ENCODE results near the gene TBC1D5.

Gene TBC1D5

DNA sequence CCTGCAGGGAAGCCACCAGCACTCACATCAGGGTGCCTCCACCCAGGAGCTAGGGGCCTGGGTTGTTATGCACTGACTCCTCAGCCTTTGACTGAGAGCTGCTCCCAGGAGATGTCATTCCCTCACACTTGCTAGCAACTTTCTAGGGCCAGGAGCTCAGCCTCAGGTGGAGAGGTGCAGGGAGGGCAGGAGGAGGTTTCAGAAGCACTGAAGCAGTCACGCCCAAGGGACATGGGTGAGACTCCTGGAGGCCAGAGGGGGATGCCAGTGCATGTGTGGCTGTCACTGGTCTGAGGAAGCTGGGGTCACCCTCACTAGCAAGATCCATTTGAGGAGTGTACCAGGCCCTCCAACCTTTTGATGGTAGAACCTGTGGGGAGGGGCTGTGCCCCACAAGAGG is 586.5 kb downstream of the TBC1D5 start:
- TF ChIP-seq, protein P1, sequence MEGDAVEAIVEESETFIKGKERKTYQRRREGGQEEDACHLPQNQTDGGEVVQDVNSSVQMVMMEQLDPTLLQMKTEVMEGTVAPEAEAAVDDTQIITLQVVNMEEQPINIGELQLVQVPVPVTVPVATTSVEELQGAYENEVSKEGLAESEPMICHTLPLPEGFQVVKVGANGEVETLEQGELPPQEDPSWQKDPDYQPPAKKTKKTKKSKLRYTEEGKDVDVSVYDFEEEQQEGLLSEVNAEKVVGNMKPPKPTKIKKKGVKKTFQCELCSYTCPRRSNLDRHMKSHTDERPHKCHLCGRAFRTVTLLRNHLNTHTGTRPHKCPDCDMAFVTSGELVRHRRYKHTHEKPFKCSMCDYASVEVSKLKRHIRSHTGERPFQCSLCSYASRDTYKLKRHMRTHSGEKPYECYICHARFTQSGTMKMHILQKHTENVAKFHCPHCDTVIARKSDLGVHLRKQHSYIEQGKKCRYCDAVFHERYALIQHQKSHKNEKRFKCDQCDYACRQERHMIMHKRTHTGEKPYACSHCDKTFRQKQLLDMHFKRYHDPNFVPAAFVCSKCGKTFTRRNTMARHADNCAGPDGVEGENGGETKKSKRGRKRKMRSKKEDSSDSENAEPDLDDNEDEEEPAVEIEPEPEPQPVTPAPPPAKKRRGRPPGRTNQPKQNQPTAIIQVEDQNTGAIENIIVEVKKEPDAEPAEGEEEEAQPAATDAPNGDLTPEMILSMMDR (IDR thresholded peaks at IDR 0.05) = no peak

DNA sequence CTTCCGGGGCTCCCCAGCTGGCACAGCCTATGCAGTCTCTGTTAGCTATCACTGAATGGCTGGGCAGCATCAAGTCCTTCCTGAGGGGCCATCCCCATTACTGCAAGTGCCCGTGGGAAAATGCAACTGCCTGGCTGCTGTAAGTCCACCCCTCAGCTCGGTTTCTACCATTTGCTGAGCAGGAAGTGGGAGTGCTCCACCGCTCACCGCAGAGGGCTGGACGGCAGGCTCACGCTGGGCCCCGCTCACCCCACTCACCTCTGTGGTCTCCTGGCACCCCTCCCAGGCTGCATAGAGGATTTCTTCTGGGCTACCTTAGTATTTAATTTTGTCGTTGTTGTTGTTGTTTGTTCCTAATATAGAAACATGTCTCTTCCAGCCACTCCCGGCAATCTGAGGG is 587.5 kb downstream of the TBC1D5 start:
- TF ChIP-seq, protein P1 (IDR thresholded peaks at IDR 0.05) = no peak

DNA sequence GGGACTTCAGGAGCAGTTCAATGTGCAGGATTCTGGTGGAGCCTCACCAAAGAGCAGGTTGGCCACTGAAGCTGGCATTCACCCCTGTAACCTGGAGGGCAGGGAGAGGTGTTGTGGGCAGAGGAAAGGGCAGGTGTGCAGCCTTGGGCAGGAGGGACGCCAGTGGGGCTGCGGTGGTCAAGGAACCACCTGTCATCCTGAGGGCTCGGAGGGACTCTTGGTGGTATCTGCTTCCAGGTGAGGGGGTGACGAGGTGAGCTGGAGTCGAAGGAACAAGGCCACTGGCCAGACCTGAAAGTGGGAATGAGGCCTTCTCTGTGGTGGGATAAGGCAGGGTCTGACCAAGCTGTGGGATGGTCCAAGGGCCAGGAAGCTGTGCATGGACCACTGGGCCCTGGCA is 588.2 kb downstream of the TBC1D5 start:
- TF ChIP-seq, protein P1 (IDR thresholded peaks at IDR 0.05) = no peak

DNA sequence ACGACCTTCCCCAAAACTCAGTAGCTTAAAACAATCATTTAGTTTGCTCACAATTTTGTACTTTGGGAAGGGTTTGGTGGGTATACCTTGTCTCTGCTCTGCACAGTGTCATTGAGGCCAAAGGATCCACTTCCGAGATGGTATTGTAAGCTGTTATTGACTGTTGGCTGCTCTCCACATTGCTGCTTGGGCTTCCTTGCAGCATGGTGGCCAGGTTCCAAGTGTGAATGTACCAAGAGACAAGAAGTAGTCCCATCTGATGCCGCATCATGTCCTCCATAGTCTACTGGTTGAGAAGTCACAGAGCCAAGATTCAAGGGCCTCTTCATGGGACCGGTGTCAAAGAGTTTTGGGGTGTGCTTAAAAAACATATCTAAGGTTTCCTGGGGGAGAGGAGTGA is 589.2 kb downstream of the TBC1D5 start:
- TF ChIP-seq, protein P1 (IDR thresholded peaks at IDR 0.05) = no peak

DNA sequence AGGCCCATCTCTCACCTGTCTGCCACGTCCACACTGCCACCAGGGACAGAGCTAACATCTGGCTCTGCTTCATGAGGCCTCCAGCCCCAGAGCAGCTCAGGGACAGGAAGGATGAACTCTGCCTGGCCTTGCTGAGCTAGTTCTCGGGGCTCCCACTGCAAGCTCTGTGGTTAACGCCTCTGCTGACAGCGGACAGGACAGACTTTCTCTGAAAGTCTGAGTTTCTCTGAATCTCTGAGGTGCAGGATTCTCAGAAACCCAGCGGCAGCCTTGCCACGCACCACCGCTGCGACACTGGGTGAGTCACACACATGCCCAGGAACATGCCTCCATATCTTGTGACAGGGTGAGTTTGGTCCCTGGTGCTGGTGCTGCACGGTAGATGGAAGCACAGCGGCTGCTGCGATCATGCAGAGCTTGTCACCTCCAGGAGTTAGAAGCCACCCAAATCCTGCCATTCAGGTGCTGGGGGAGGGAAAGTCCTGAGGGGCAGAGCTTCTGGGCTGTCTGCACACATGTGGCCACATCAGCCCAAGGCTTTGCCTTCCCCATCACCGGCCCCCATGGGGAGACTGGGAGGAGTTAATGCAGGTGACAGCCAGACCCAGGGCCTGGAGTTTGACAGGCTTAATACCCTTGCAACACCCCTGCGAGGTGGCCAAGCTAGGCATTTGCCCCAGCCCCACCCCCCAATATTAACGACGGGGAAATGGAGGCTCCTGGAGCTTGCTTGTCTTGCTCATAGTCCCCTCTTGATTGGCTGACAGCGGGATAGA is 590.6 kb downstream of the TBC1D5 start:
- TF ChIP-seq, protein P1 (IDR thresholded peaks at IDR 0.05) = no peak

DNA sequence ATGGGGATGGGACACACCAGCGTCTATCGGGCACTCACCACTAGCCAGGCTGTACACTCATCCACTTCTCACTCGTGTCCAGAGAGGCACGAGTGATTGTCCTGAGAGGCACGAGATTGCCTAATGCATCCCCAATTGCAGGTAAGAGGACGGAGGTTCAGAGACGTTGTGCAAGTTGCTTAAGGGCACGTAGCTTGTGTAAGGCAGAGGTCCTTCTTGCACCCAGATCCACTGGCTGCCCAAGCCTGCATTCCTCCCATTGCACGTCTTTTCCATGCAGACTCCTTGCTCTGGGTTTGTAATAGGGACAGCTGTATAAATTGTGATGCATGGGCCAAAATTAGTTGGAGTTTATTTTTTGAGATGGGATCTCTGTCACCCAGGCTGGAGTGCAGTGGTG is 593.4 kb downstream of the TBC1D5 start:
- TF ChIP-seq, protein P1 (IDR thresholded peaks at IDR 0.05) = no peak

DNA sequence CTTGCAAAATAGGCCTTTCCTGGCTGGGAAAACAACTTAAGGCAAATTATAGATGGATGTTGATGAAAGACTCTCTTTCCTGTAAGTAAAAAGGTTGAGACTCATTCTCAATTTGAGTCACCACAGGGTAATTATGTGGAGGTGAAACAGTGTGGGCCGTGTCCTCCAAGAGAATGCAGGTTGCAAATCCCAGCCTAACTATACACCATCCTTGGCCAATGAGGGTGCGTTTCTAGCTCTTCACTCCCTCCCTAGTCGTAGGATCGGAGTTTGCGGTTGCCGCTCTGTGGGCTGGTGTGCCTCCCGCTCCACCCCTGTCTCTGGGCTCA is 597.8 kb downstream of the TBC1D5 start:
- TF ChIP-seq, protein P1 (IDR thresholded peaks at IDR 0.05) = no peak

Measured in LNCAP (cell line).